ENCODE results near the gene ADAMTS17. TPM values are rescaled to one million over a fixed set of nuclear protein-coding genes. Genes with fewer than 3 reads are reported as not detected.

ADAMTS17 gene
- total RNA-seq, 1 experiment from 2014 or later, result 1.8 TPM

DNA sequence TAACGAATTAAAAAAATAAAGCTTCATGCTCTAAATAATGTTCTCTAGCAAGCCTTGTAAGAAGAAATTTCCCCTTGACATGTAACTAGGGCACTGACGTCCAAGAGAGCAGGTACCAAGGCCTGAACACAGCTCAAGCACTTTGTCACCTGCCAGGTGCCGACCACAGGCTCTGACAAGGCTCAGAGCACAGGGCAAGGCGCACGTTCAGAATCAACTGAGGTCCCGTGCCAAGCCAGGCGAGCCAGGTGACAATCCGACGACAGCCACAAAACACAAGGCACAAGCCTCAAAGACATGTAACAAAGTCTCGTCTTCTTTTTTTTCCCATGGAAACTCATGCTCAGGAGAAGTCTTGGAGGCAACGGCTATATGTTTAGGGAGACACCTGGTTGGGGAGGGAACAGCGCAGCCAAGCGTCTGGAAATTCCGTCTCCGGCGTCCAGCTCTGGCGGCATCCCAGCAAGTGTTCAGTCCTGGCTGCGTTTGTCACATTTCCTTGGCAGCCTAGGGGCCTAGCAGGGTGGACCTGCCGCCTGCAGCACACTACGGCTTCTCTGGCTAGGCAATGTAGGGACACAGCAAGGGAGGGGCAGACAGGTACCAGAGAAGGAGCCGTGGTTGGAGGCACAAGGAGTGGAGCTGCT, 76.7 kb downstream of the ADAMTS17 start:
- Mint-ChIP-seq H3K4me3 (no peak overlapping the region), H3K9me3 (peaks cover 17% of the 10 kb centered on the region), H3K36me3 (no peaks in the 10 kb centered on the region; the same call in 1 of the 2 replicates), H3K27ac (no peak overlapping the region), H3K27me3 (ENCODE audit: low read depth) (no peaks in the 10 kb centered on the region; the same call in 1 of the 2 replicates), H3K4me1 (peaks cover 6% of the 10 kb centered on the region; the same call in 1 of the 2 replicates)
- TF ChIP-seq, protein P1, sequence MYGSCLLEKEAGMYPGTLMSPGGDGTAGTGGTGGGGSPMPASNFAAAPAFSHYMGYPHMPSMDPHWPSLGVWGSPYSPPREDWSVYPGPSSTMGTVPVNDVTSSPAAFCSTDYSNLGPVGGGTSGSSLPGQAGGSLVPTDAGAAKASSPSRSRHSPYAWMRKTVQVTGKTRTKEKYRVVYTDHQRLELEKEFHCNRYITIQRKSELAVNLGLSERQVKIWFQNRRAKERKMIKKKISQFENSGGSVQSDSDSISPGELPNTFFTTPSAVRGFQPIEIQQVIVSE (CRISPR knock-in tag; IDR thresholded peaks at IDR 0.05; ENCODE audit: borderline replicate concordance), result no peak
- TF ChIP-seq AR (CRISPR knock-in tag; IDR thresholded peaks at IDR 0.05) (no peak), IRF1 (CRISPR knock-in tag; IDR thresholded peaks at IDR 0.05) (no peak), NR2C2 (CRISPR knock-in tag; IDR thresholded peaks at IDR 0.05) (no peak), TCF7 (CRISPR knock-in tag; IDR thresholded peaks at IDR 0.05; ENCODE audit: low read depth) (no peak), ZNF281 (CRISPR knock-in tag; IDR thresholded peaks at IDR 0.05) (no peak), SMAD4 (CRISPR knock-in tag; IDR thresholded peaks at IDR 0.05) (no peak), JAZF1 (CRISPR knock-in tag; IDR thresholded peaks at IDR 0.05) (no peak), ZNF138 (CRISPR knock-in tag; conservative IDR thresholded peaks at IDR 0.05) (no peak), SP1 (CRISPR knock-in tag; conservative IDR thresholded peaks at IDR 0.05) (no peak), CREM (CRISPR knock-in tag; IDR thresholded peaks at IDR 0.05) (no peak), ESRRA (CRISPR knock-in tag; IDR thresholded peaks at IDR 0.05; ENCODE audit: borderline replicate concordance) (no peak)
- TF ChIP-seq, protein P2, sequence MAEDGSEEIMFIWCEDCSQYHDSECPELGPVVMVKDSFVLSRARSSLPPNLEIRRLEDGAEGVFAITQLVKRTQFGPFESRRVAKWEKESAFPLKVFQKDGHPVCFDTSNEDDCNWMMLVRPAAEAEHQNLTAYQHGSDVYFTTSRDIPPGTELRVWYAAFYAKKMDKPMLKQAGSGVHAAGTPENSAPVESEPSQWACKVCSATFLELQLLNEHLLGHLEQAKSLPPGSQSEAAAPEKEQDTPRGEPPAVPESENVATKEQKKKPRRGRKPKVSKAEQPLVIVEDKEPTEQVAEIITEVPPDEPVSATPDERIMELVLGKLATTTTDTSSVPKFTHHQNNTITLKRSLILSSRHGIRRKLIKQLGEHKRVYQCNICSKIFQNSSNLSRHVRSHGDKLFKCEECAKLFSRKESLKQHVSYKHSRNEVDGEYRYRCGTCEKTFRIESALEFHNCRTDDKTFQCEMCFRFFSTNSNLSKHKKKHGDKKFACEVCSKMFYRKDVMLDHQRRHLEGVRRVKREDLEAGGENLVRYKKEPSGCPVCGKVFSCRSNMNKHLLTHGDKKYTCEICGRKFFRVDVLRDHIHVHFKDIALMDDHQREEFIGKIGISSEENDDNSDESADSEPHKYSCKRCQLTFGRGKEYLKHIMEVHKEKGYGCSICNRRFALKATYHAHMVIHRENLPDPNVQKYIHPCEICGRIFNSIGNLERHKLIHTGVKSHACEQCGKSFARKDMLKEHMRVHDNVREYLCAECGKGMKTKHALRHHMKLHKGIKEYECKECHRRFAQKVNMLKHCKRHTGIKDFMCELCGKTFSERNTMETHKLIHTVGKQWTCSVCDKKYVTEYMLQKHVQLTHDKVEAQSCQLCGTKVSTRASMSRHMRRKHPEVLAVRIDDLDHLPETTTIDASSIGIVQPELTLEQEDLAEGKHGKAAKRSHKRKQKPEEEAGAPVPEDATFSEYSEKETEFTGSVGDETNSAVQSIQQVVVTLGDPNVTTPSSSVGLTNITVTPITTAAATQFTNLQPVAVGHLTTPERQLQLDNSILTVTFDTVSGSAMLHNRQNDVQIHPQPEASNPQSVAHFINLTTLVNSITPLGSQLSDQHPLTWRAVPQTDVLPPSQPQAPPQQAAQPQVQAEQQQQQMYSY (CRISPR knock-in tag; IDR thresholded peaks at IDR 0.05), result no peak
- TF ChIP-seq, protein P3, sequence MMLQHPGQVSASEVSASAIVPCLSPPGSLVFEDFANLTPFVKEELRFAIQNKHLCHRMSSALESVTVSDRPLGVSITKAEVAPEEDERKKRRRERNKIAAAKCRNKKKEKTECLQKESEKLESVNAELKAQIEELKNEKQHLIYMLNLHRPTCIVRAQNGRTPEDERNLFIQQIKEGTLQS (CRISPR knock-in tag; conservative IDR thresholded peaks at IDR 0.05), result no peak
- CTCF ChIA-PET, result no interaction called here
- ATAC-seq (no peak), DNase-seq (ENCODE audit: low spot score) (no peak)
- POLR2A ChIA-PET, result no interaction called here
